ENCODE data around the gene SPRYD3.

Gene SPRYD3

GRCh38 chr12:53062011-53062961 is 16.9 kb downstream of the SPRYD3 start:
- FAIRE-seq: no peak

- peak; percentile 81 for FAIRE-seq
Observed at GRCh38 chr12:53061404-53062010, 17.7 kb downstream of the SPRYD3 start.

- FAIRE-seq: no peak
Observed at GRCh38 chr12:53060721-53061276, 18.4 kb downstream of the SPRYD3 start.

GRCh38 chr12:53060064-53060720 is 19.0 kb downstream of the SPRYD3 start:
- no peak for FAIRE-seq

GRCh38 chr12:53059434-53060063 is 19.6 kb downstream of the SPRYD3 start:
- no peak for FAIRE-seq

GRCh38 chr12:53058674-53059433 is 20.3 kb downstream of the SPRYD3 start:
- FAIRE-seq: no peak

- no peak for FAIRE-seq
Observed at GRCh38 chr12:53057816-53058500, 21.2 kb downstream of the SPRYD3 start.

GRCh38 chr12:53056901-53057300 is 22.3 kb downstream of the SPRYD3 start:
- FAIRE-seq: no peak

GRCh38 chr12:53056296-53056695 is 22.9 kb downstream of the SPRYD3 start:
- no peak for FAIRE-seq

GRCh38 chr12:53055471-53056266 is 23.5 kb downstream of the SPRYD3 start:
- no peak for FAIRE-seq

GRCh38 chr12:53054112-53054878 is 24.9 kb downstream of the SPRYD3 start:
- no peak for FAIRE-seq

GRCh38 chr12:53053218-53054111 is 25.7 kb downstream of the SPRYD3 start:
- FAIRE-seq: no peak

GRCh38 chr12:53052419-53053217 is 26.6 kb downstream of the SPRYD3 start:
- no peak for FAIRE-seq

GRCh38 chr12:53051881-53052412 is 27.2 kb downstream of the SPRYD3 start:
- FAIRE-seq: no peak

- FAIRE-seq: no peak
Observed at GRCh38 chr12:53051058-53051880, 27.9 kb downstream of the SPRYD3 start.

- no peak for FAIRE-seq
Observed at GRCh38 chr12:53050426-53051057, 28.6 kb downstream of the SPRYD3 start.

Measured in islet of Langerhans (tissue), 1 donor.